ENCODE results near the gene FARP2.
A peak's percentile ranks its signal among the peaks of the same experiment; 100 is the strongest.
"Not testable (repeated sequence)": the region's sequence is repeated elsewhere in the genome, so short reads cannot be mapped to it uniquely, and the experiment has no call there.

The FARP2 gene, protein sequence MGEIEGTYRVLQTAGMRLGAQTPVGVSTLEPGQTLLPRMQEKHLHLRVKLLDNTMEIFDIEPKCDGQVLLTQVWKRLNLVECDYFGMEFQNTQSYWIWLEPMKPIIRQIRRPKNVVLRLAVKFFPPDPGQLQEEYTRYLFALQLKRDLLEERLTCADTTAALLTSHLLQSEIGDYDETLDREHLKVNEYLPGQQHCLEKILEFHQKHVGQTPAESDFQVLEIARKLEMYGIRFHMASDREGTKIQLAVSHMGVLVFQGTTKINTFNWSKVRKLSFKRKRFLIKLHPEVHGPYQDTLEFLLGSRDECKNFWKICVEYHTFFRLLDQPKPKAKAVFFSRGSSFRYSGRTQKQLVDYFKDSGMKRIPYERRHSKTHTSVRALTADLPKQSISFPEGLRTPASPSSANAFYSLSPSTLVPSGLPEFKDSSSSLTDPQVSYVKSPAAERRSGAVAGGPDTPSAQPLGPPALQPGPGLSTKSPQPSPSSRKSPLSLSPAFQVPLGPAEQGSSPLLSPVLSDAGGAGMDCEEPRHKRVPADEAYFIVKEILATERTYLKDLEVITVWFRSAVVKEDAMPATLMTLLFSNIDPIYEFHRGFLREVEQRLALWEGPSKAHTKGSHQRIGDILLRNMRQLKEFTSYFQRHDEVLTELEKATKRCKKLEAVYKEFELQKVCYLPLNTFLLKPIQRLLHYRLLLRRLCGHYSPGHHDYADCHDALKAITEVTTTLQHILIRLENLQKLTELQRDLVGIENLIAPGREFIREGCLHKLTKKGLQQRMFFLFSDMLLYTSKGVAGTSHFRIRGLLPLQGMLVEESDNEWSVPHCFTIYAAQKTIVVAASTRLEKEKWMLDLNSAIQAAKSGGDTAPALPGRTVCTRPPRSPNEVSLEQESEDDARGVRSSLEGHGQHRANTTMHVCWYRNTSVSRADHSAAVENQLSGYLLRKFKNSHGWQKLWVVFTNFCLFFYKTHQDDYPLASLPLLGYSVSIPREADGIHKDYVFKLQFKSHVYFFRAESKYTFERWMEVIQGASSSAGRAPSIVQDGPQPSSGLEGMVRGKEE

DNA sequence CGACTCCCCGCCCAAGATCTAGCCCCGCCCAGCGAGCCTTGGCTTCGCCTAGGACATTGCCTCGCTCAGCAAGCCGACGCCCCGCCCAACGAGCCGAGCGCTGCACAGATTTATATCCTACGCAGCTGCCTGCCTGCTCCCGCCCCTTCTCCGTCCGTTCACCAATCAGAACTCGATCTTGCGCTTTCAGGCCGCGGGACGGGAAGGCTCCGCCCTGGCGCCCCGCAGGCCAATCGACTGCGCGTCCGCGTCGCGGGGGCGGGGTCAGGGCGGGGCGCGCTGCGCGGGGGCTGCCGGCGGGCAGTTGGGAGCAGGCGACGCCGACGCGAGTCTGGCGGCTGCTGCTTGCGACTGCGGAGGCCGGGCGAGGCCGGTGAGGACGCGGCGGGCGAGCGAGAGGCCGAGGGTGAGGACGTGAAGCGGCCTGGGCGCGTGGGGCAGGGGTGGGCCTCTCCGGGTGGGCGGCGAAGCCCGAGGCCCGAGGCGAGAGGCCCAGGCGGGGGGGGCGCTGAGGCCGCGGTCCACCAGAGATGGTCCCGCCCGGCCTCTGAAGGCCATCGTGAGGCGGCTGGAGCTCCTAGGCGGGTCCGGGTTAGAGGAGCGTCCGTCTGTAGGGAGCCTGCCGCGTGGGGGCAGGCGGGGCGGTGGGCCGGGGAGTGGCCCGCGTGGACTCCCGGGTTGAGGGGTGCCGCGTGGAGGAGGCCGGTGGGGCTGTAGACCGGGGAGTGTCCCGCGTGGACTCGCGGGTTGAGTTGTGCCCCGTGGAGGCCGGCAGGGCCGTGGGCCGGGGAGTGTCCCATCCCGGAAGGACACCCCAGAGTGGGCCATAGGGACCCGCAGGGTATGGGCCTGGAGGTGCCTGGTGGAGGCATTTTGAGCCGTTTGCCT lies at the start of gene FARP2:
FARP2 (plus strand) TSS at position 303 of the 888 bp plus-strand sequence. CDS start 16,823 bp downstream, outside the sequence.
- DNase-seq = peak; percentile 98

DNA sequence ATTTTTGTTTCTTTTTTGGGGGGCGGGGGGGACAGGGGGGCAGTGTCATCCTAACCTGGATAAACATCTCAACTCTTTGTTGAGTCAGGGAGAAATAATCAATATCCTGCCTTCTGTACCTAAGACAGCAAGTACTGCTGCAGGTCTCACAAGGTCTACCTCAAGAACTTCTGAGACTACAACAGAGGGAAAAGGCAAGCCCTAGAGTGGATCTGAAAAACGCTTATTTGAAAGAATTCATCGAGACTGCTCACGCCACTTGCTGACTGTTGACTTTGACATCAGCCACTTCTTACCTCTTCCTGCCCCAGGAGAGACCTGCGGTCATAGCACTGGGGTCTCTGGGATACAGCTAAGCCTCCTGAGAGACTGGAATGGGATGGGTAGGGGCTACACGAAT lies 49.0 kb upstream of the FARP2 start:
- no peak for DNase-seq

- no peak for DNase-seq
These were observed 47.8 kb upstream of the FARP2 start for GRCh38 chr2:241308267-241308666.

- no peak for DNase-seq
These were observed 47.1 kb upstream of the FARP2 start for GRCh38 chr2:241308832-241309500.

- no peak for DNase-seq
These were observed 46.4 kb upstream of the FARP2 start for GRCh38 chr2:241309684-241310117.

DNA sequence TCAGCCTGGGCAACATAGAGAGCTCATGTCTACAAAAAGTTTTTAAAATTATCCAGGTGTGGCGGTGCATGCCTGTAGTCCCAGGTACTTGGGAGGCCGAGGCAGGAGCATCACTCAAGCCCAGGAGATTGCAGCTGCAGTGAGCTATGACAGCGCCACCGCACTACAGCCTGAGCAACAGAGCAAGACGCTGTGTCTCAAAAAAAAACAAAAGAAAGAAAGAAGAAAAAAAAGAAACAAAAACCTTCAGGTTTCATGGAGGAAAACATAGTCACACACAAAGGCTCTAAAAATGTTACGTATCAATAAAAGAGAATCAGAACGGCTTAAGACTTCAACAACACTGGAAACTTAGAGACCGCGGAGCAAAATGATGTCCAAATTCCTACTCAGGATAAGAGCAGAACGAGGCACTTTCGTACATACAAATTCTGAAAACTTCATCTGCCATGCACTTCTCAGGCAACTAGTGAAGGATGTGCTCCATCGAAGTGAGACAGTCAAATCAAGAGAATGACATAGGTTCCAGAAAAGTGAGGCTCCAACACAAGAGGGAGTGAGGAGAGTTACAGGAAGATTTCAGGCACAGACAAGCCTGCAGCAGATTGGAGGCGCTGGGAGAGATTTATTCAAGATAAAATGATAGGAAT lies 45.0 kb upstream of the FARP2 start:
- no peak for DNase-seq

GRCh38 chr2:241312082-241312481 lies 44.0 kb upstream of the FARP2 start:
- DNase-seq = no peak

- DNase-seq = no peak
These were observed 42.5 kb upstream of the FARP2 start for GRCh38 chr2:241313543-241314095.

DNA sequence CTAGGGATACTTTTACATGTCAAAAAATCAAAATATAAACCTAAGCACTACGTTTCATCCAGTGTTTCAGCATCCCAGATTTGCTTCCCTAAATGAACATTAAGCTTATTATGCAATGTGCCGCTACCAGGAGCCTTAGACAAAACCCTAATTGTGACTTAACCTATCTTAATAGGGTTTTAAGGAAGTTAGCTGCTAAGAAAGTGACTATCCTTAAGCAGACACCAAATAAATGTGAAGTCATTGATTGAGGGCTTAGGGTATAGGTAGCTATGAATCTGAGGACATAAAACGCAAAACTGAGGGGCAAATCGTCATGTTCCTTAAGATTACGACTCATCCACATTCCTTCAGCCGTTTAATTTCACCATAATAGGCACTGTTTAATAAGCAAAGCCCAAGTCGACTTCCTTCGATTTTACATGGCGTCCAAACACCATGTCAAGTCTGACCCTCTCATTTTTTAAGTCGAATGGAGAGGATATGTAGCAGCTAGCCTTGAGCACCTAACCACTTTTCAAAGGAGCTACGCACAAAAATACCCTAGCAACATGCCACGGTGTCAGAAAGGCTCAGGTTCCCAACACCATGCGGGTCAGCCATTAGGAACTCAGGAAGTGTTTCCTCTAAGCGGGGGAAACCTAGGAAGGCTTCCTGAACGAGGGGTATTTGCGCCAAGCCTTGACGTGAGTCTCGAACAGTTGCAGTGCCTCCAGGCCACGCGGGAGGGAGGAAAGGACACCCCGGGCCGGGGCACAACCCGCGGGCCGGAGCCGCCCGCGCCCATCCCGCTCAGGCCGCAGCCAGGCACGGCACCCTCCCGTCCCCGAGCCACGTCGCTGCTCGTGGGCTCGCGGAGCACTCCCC lies 41.6 kb upstream of the FARP2 start:
- no peak for DNase-seq

DNA sequence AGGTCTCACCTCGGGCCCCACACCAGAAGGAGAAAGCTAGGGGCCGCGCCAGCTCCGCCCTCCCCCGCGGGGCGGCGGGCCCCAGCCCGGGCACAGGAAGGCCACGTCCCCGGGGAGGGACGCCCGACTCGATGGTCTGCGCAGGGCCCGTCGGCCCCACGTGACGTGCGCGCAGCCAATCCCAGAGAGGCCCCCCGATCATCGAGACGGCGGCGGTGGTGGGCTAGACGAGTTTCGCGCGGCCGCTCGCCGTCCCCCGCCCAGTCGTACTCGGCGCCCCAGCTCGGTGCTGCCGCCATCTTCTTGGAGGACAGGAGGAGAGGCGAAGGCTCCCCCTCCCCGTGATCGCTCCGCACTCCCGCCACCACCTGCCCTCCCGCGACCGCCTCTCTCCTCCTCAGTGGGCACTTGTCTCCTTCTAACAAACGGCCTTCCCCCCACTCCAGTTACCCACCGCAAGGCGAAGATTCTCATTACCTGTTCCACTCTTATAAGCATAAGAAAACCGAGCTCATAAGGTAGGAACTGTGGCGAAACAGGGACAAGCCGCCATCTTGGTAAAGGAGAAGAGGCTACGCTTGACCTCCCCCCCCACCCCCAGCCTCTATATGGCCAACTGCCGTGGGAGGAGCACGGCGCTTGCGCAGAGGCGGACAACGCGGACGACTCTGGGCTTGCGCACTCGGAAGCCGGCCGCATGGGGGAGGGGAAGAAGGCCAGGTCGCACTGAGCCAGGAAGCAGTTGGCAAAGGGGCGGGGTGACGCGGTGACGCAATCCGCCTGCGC lies 40.8 kb upstream of the FARP2 start, which contains the start of gene HDLBP:
HDLBP (minus strand) TSS at position 580 of the 786 bp plus-strand sequence. CDS start 48,803 bp downstream, outside the sequence.
- DNase-seq = peak; percentile 97

GRCh38 chr2:241315879-241316631 lies 40.0 kb upstream of the FARP2 start, which contains the start of gene SEPTIN2:
Gene SEPTIN2 (plus strand): TSS chr2:241315925. CDS start chr2:241324233, 8,308 bp downstream.
- peak; percentile 81 for DNase-seq

DNA sequence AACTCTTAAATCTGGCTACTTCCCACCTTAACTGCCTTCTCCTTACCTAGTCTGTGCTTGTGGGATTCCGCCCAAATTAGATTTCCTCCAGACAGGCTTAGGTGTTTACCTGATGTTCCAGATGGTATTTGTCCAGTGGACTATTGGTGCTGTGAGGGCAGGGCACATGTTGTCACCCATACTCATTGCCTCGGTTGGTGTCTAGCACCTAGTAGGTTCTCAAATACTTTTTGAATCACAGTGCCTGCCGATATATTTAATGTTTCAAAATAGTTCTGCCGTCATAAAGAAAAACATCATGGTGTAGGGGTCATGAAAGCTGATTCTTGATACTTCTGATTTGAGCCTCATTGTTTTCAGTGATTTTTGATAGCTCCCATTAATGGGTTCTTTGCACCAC lies 39.3 kb upstream of the FARP2 start:
- DNase-seq = no peak

GRCh38 chr2:241317391-241317790 lies 38.7 kb upstream of the FARP2 start:
- DNase-seq = no peak

DNA sequence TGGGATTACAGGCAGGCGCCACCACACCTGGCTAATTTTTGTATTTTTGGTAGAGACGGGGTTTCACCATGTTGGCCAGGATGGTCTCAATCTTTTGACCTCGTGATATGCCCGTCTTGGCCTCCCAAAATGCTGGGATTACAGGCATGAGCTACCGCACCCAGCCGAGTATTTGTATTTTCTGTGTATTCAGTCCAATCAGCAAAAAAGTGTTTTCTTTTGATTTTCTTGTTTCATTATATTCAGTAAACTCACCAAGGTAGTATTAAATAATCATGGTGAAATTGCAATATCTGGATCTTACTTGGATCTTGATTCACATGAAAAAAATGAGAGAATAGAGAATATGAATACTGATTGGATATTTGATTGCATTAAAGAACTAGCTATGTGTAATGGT lies 37.3 kb upstream of the FARP2 start:
- DNase-seq = not testable (repeated sequence)

GRCh38 chr2:241320394-241320793 lies 35.7 kb upstream of the FARP2 start:
- DNase-seq = no peak

DNA sequence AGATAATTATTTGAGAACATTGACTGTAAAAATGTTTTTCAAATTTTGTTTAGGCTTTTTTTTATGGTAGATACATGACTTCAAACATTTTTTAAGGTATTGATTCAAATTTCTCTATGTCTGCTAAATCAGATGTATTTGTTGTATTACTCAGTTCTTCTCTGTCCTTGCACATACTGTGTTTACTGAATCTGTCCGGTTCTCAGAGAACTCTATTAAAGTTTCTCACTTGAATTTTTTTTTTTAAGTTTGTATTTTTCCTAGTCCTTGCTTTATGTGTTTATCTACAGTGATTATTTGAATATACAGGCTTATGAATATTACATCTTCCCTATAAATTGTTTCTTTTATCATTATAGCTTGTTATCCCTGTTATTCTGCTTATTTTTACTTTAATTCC lies 35.1 kb upstream of the FARP2 start:
- DNase-seq = no peak

- DNase-seq = peak; percentile 36
These were observed 34.2 kb upstream of the FARP2 start for GRCh38 chr2:241321886-241322285.

GRCh38 chr2:241323778-241324177 lies 32.3 kb upstream of the FARP2 start:
- no peak for DNase-seq
